K562 (cell line): ENCODE data around the gene GNAT2. TPM values are rescaled to one million over a fixed set of nuclear protein-coding genes. Genes with fewer than 3 reads are reported as not detected.
A peak's percentile ranks its signal among the peaks of the same experiment; 100 is the strongest.

Source experiments
- AFF4 ChIP-seq: sonication (generic); formaldehyde crosslinking; IDR thresholded peaks from 2 replicates; pipeline ENCODE4 v1.8.0; 2023; ENCODE audit warnings: mild to moderate bottlenecking, missing genetic modification reagents
- ARID3A ChIP-seq: IDR thresholded peaks from 2 replicates; pipeline ENCODE4 v1.6.1; 2012; ENCODE audit warnings: low read depth, low read length, improper control_type of control experiment, borderline replicate concordance
- ATF6 ChIP-seq: sonication (generic); formaldehyde crosslinking; IDR thresholded peaks from 2 replicates; pipeline ENCODE4 v1.4.0; 2020; ENCODE audit warnings: mild to moderate bottlenecking, missing genetic modification reagents
- CBX1 ChIP-seq: sonication (generic); IDR thresholded peaks from 2 replicates; pipeline ENCODE4 v1.6.1; 2016; ENCODE audit warnings: antibody characterized with exemption, low read depth, mild to moderate bottlenecking
- CEBPG ChIP-seq, 3 experiments: fragments of 200-800 bp in 1 of 3; sonication (Bioruptor generic) in 1 of 3; sonication (generic) in 1 of 3; formaldehyde crosslinking in 1 of 3; IDR thresholded peaks in 2 of 3; conservative IDR thresholded peaks in 1 of 3; 2 replicates each; pipeline versions ENCODE4 v1.6.1 to v1.8.0; 2016 to 2022; ENCODE audit warnings: missing compliant biosample characterization in 2 of 3, missing genetic modification characterization in 2 of 3, mild to moderate bottlenecking in 1 of 3, missing genetic modification reagents in 1 of 3
- HNRNPH1 ChIP-seq: fragments of 200-400 bp; formaldehyde crosslinking; optimal IDR thresholded peaks from 2 replicates; pipeline ENCODE3; 2017; ENCODE audit warnings: low read depth, mild to moderate bottlenecking, low read length, moderate library complexity
- MIER1 ChIP-seq: fragments of 450-650 bp; IDR thresholded peaks from 2 replicates; pipeline ENCODE4 v1.6.1; 2016; ENCODE audit warnings: antibody characterized with exemption, mild to moderate bottlenecking, low read depth
- MXD1 ChIP-seq: fragments of 250-450 bp; sonication (Bioruptor Pico); IDR thresholded peaks from 2 replicates; pipeline ENCODE4 v1.8.0; 2021; ENCODE audit warnings: borderline replicate concordance, mild to moderate bottlenecking, moderate library complexity; ENCODE audit not compliant: poor library complexity, severe bottlenecking
- RB1 ChIP-seq: fragments of 450-650 bp; IDR thresholded peaks from 2 replicates; pipeline ENCODE4 v1.6.1; 2017; ENCODE audit warnings: low read depth, mild to moderate bottlenecking
- RBM25 ChIP-seq: fragments of 200-400 bp; formaldehyde crosslinking; IDR thresholded peaks from 2 replicates; pipeline ENCODE4 v1.6.1; 2018; ENCODE audit warnings: low read length, low read depth, moderate library complexity; ENCODE audit not compliant: severe bottlenecking
- RUNX1 ChIP-seq: sonication (generic); IDR thresholded peaks from 2 replicates; pipeline ENCODE4 v1.6.1; 2016; ENCODE audit warnings: antibody characterized with exemption, low read depth
- YY1 ChIP-seq, 3 experiments: IDR thresholded peaks; 2 replicates each; pipeline ENCODE4 v1.6.1; 2011; ENCODE audit warnings: low read length in 2 of 3, mild to moderate bottlenecking in 2 of 3, moderate library complexity in 2 of 3, borderline replicate concordance in 1 of 3, control low read depth in 1 of 3, low read depth in 1 of 3; ENCODE audit not compliant: insufficient read depth in 3 of 3, insufficient replicate concordance in 2 of 3, control insufficient read depth in 1 of 3, insufficient read length in 1 of 3; ENCODE audit errors: extremely low read depth in 1 of 3
- ZNF121 ChIP-seq: sonication (generic); formaldehyde crosslinking; conservative IDR thresholded peaks from 2 replicates; pipeline ENCODE4 v1.8.0; 2022; ENCODE audit warnings: missing genetic modification reagents
- ZNF174 ChIP-seq: fragments of 250-450 bp; sonication (Bioruptor Pico); IDR thresholded peaks from 2 replicates; pipeline ENCODE4 v1.4.0; 2020; ENCODE audit warnings: mild to moderate bottlenecking
- ZNF408 ChIP-seq: fragments of 250-450 bp; sonication (Bioruptor Pico); IDR thresholded peaks from 2 replicates; pipeline ENCODE4 v1.4.0; 2020; ENCODE audit warnings: low read depth, mild to moderate bottlenecking, moderate library complexity
- ZNF778 ChIP-seq: fragments of 450-650 bp; formaldehyde crosslinking; IDR thresholded peaks from 2 replicates; pipeline ENCODE4 v1.4.0; 2020; ENCODE audit warnings: mild to moderate bottlenecking, moderate library complexity
- ZZZ3 ChIP-seq: fragments of 450-650 bp; IDR thresholded peaks from 2 replicates; pipeline ENCODE4 v1.6.1; 2016; ENCODE audit warnings: antibody characterized with exemption, mild to moderate bottlenecking, moderate library complexity
- polyA plus RNA-seq, 8 experiments: library from polyadenylated mRNA; depleted of rRNA in 4 of 8; stranded (reverse) in 5 of 8; unstranded in 3 of 8; fragments of >200 nt; fragmentation: Nextera tagmentation in 2 of 8; fragmentation: Illumina TruSeq in 1 of 8; extraction: Ambion mirVana in 2 of 8; extraction: Trizol in 1 of 8; gene quantifications; 2 replicates each; pipeline versions ENCODE4 v1.2.1 to v1.2.3, GENCODE V29; 2011 to 2014; ENCODE audit warnings: inconsistent platforms in 1 of 8, missing spikeins in 1 of 8
- total RNA-seq, 7 experiments: library from RNA; depleted of rRNA in 6 of 7; stranded (reverse); fragments of >200 nt in 6 of 7; fragmentation: Illumina TruSeq in 2 of 7; extraction: Trizol in 2 of 7; gene quantifications; 2 replicates each; pipeline versions ENCODE4 v1.2.1 to v1.2.3, GENCODE V29; 2011 to 2021; ENCODE audit warnings: low replicate concordance in 1 of 7

Gene GNAT2
- total and polyA plus RNA-seq, 9 of the 15 experiments (the other 6 are each of a cell fraction or from before 2014, with no cell fraction given) = 0.06 to 0.52 (median 0.24) TPM; not detected in 1

GRCh38 chr1:109619576-109620400 lies at the start of gene GNAT2, which contains the start of gene AMPD2 (continued):
- no peak for TF ChIP-seq HNRNPH1
- no peak for TF ChIP-seq ZNF778 (CRISPR knock-in tag)
- TF ChIP-seq ARID3A = no peak
- TF ChIP-seq ATF6 (CRISPR knock-in tag) = no peak
- peak; percentile 31; the same call in 1 of the 2 replicates for TF ChIP-seq CBX1
- TF ChIP-seq ZNF174 (CRISPR knock-in tag) = no peak
- no peak for TF ChIP-seq ZNF408 (CRISPR knock-in tag)
- no peak for TF ChIP-seq RB1
- TF ChIP-seq MXD1 (CRISPR knock-in tag) = peak; percentile 78
- peak in 2 of 3 experiments; percentile 88 to 92 for TF ChIP-seq YY1 (IDR thresholded peaks at IDR 0.05; ENCODE audit: borderline replicate concordance in 1 of 3, control insufficient read depth in 1 of 3, extremely low read depth in 1 of 3, insufficient read depth in 3 of 3, insufficient read length in 1 of 3, insufficient replicate concordance in 2 of 3, low read depth in 1 of 3, low read length in 2 of 3)
- no peak for TF ChIP-seq MIER1
- TF ChIP-seq ZZZ3 = no peak
- TF ChIP-seq RBM25 = no peak
- 0 out of 2 replicates have a peak, but pooled peaks have one; percentile 44 for TF ChIP-seq RUNX1
- 0 out of 2 replicates have a peak, but pooled peaks have one; percentile 50 for TF ChIP-seq AFF4 (CRISPR knock-in tag)
- 0 out of 2 replicates have a peak, but pooled peaks have one; percentile 16 for TF ChIP-seq ZNF121 (CRISPR knock-in tag)
- peak; percentile 57; the same call in 1 of the 2 replicates for TF ChIP-seq CEBPG (CRISPR knock-in tag; IDR thresholded peaks at IDR 0.05)
- TF ChIP-seq CEBPG (tag; conservative IDR thresholded peaks at IDR 0.05 in 1 of 2, IDR thresholded peaks at IDR 0.05 in 1 of 2) = no peak
